Natural killer cell (primary cell): ENCODE measurements around the gene STK38L. TPM values are rescaled to one million over a fixed set of nuclear protein-coding genes. Genes with fewer than 3 reads are reported as not detected.

Experiments
- ATAC-seq, 3 donors: fragments of 150-1000 bp in 2 of 3; fragments of 200-7000 bp in 1 of 3; cut with Tn5 transposase; 1 replicate in 1 of 3; 2 replicates in 2 of 3; pipeline ENCODE4 v1.10.0; 2021; ENCODE audit warnings: mild to moderate bottlenecking in 2 of 3, moderate library complexity in 2 of 3
- DNase-seq, 2 donors: peaks; one replicate each; pipeline versions ENCODE4 v3.0.0 to v3.0.0-alpha.2; 2013 to 2021; ENCODE audit warnings: mixed read lengths in 1 of 2
- H3K27ac ChIP-seq: one replicate; pipeline ENCODE4 v1.5.1; 2013; ENCODE audit warnings: mild to moderate bottlenecking, low read length
- H3K27me3 ChIP-seq: one replicate; pipeline ENCODE4 v1.6.1; 2013; ENCODE audit warnings: low read length; ENCODE audit not compliant: control insufficient read depth, insufficient read depth
- H3K36me3 ChIP-seq: one replicate; pipeline ENCODE4 v1.6.1; 2013; ENCODE audit warnings: low read length; ENCODE audit not compliant: control insufficient read depth, insufficient read depth
- H3K4me1 ChIP-seq: one replicate; pipeline ENCODE4 v1.6.1; 2013; ENCODE audit warnings: low read length; ENCODE audit not compliant: control insufficient read depth, insufficient read depth
- H3K4me3 ChIP-seq: one replicate; pipeline ENCODE4 v1.5.1; 2013; ENCODE audit warnings: low read length
- H3K9me3 ChIP-seq: one replicate; pipeline ENCODE4 v1.6.1; 2013; ENCODE audit warnings: low read length; ENCODE audit not compliant: control insufficient read depth, insufficient read depth
- H3K27ac Mint-ChIP-seq, 2 donors: one replicate each; pipeline ENCODE4 v1.8.0; 2022; ENCODE audit warnings: mild to moderate bottlenecking in 2 of 2, mixed read lengths in 2 of 2, moderate library complexity in 1 of 2
- H3K27me3 Mint-ChIP-seq, 2 donors: one replicate each; pipeline ENCODE4 v1.8.0; 2022; ENCODE audit warnings: low read depth in 2 of 2, mixed read lengths in 2 of 2
- H3K36me3 Mint-ChIP-seq: one replicate; pipeline ENCODE4 v1.8.0; 2022; ENCODE audit warnings: mixed read lengths
- H3K4me1 Mint-ChIP-seq, 2 donors: one replicate each; pipeline ENCODE4 v1.8.0; 2022; ENCODE audit warnings: mixed read lengths in 2 of 2
- H3K4me3 Mint-ChIP-seq: one replicate; pipeline ENCODE4 v1.8.0; 2022; ENCODE audit warnings: mild to moderate bottlenecking, moderate library complexity, mixed read lengths
- H3K9me3 Mint-ChIP-seq, 2 donors: one replicate each; pipeline ENCODE4 v1.8.0; 2022; ENCODE audit warnings: mixed read lengths in 2 of 2
- WGBS: methylation state at CpG from one replicate; pipeline ENCODE4 v1.1.7; 2013; ENCODE audit warnings: missing lambda C conversion rate; ENCODE audit not compliant: insufficient coverage; 5-methylcytosine and 5-hydroxymethylcytosine counted together
- intact Hi-C: fragments of 100-400 bp; cut with micrococcal nuclease; formaldehyde crosslinking; loops from one replicate; pipeline ENCODE4 v1.14.2; 2022
- total RNA-seq, 4 donors: library from RNA; stranded (reverse); fragments of 120-200 nt in 1 of 4; gene quantifications; one replicate each; pipeline versions ENCODE4 v1.2.3 to v1.2.4, GENCODE V29; 2013 to 2022
- TF ChIP-seq, protein P1 (sequence below): fragments of 200-600 bp; IDR thresholded peaks from one replicate; pipeline ENCODE4 v1.8.0; 2022; ENCODE audit warnings: antibody characterized with exemption

Gene STK38L
- total RNA-seq, 3 donors from 2014 or later (not counting 1 experiment from before 2014, with no cell fraction given) = 14.0 to 17.0 (median 15.0) TPM

DNA sequence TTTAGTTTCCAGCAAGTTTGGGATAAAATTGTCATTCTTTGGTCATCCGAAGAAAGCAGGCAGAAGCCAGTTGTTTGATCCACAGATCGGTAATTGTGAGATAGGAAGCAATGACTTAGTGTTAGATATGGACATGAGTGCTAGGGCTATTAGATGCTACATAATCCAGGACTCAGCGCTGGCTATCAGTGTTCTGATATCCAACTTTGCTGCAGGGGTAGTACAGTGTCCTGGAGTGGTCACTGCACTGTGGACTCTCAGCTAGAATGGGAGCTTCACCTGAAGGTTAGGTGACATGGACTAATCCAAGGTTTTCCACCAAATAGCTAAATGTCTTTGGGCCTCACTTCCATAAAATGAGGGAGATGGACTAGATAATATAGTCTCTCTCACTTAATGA is 39.9 kb downstream of the STK38L start:
- no peaks in the 10 kb centered on the region for H3K27me3 ChIP-seq
- no peak overlapping the region for H3K27ac ChIP-seq
- TF ChIP-seq, protein P1, sequence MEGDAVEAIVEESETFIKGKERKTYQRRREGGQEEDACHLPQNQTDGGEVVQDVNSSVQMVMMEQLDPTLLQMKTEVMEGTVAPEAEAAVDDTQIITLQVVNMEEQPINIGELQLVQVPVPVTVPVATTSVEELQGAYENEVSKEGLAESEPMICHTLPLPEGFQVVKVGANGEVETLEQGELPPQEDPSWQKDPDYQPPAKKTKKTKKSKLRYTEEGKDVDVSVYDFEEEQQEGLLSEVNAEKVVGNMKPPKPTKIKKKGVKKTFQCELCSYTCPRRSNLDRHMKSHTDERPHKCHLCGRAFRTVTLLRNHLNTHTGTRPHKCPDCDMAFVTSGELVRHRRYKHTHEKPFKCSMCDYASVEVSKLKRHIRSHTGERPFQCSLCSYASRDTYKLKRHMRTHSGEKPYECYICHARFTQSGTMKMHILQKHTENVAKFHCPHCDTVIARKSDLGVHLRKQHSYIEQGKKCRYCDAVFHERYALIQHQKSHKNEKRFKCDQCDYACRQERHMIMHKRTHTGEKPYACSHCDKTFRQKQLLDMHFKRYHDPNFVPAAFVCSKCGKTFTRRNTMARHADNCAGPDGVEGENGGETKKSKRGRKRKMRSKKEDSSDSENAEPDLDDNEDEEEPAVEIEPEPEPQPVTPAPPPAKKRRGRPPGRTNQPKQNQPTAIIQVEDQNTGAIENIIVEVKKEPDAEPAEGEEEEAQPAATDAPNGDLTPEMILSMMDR = no peak
- H3K4me3 Mint-ChIP-seq = no peak overlapping the region
- H3K9me3 Mint-ChIP-seq = no peaks in the 10 kb centered on the region
- H3K36me3 Mint-ChIP-seq = no peaks in the 10 kb centered on the region
- DNase-seq (no peak), ATAC-seq (no peak)
- H3K27me3 Mint-ChIP-seq = no peaks in the 10 kb centered on the region
- no peaks in the 10 kb centered on the region for H3K9me3 ChIP-seq
- no peaks in the 10 kb centered on the region for H3K4me1 ChIP-seq
- WGBS = 98% methylated on average over 3 of the region's 3 CpGs
- peaks cover 5% of the 10 kb centered on the region in 2 donors for H3K4me1 Mint-ChIP-seq
- no peak overlapping the region for H3K4me3 ChIP-seq
- H3K27ac Mint-ChIP-seq = no peak overlapping the region
- H3K36me3 ChIP-seq = no peaks in the 10 kb centered on the region
- intact Hi-C loops = no loop called here

DNA sequence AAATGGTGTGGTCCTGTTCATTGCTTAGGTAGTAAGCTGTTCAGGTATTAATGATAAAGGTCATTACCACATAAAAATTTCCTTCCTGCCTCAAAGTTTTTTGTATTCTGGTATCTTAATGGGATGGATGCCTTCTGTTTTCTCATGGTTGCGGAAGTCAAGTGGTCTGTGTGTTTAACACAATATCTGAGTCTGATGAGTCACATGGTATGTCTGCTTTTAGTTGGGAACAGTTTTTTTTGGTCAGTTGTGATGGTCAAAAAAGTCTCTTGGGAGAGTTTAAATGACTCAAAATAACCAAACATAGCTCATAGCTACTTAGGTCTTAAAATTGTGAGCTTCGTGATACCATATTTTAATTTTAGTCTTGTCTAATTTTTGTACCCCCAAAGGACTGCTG is 40.7 kb downstream of the STK38L start:
- Histone ChIP-seq H3K27me3 (no peaks in the 10 kb centered on the region), H3K36me3 (no peaks in the 10 kb centered on the region), H3K9me3 (no peaks in the 10 kb centered on the region), H3K27ac (no peak overlapping the region), H3K4me3 (no peak overlapping the region), H3K4me1 (no peaks in the 10 kb centered on the region)
- Mint-ChIP-seq H3K9me3 (no peaks in the 10 kb centered on the region), H3K27me3 (no peaks in the 10 kb centered on the region), H3K36me3 (no peaks in the 10 kb centered on the region), H3K27ac (no peak overlapping the region), H3K4me1 (peaks cover 5% of the 10 kb centered on the region in 2 donors), H3K4me3 (no peak overlapping the region)
- no peak for DNase-seq
- TF ChIP-seq, protein P1 = no peak
- WGBS = 100% methylated on average over 1 of the region's 2 CpGs
- no peak for ATAC-seq
- intact Hi-C loops = no loop called here

DNA sequence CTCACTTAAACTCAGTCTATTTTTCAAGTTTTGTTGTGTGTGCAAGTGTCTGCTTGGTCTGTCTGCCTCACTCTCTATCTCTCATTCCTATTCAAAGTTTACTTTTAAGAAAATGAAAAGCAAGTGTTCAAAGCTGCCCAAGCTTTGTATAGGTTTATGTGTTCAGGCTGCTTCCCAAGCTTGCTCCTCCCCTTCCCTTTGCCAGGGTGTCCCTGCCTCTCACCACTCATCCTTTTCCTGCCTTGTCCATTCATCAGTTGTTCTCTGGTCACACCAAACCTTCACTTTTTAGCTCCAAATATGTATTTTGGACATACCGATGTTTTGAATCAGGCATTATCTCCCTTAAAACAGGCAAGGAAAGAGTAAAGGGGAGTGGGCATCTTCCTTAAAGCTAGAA is 41.3 kb downstream of the STK38L start:
- H3K9me3 Mint-ChIP-seq = no peaks in the 10 kb centered on the region
- no peaks in the 10 kb centered on the region for H3K36me3 Mint-ChIP-seq
- no peaks in the 10 kb centered on the region for H3K27me3 ChIP-seq
- no peak overlapping the region for H3K4me3 Mint-ChIP-seq
- H3K27ac ChIP-seq = no peak overlapping the region
- DNase-seq (no peak), ATAC-seq (no peak)
- no peak overlapping the region for H3K4me3 ChIP-seq
- H3K4me1 ChIP-seq = no peaks in the 10 kb centered on the region
- peaks cover 5% of the 10 kb centered on the region in 2 donors for H3K4me1 Mint-ChIP-seq
- WGBS = no CpG with 5 or more reads among the region's 1 CpG
- H3K27me3 Mint-ChIP-seq = no peaks in the 10 kb centered on the region
- no peak overlapping the region for H3K27ac Mint-ChIP-seq
- no peaks in the 10 kb centered on the region for H3K36me3 ChIP-seq
- TF ChIP-seq, protein P1 = no peak
- H3K9me3 ChIP-seq = no peaks in the 10 kb centered on the region
- intact Hi-C loops = no loop called here

DNA sequence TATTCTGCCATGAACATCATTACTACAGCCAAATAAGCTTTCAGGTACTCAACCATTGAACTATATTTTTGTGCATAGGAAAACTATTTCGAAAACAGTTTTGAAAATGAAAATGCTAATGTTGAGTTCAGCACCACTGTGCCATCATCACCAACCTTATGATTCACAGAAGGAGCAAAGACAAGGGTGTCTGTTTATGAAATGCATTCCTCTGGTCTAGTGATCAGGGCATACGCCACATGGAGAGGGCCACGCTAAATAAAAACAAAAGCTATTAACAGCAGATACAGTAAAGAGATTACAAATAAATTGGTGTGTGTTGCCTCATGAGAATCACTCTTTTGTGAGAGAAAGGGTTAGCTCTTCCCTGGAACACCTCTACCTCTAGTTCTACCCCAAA is 45.3 kb downstream of the STK38L start:
- no peak for ATAC-seq

More for the DNA sequence above, 45.3 kb downstream of the STK38L start:
- Mint-ChIP-seq H3K9me3 (no peaks in the 10 kb centered on the region), H3K27me3 (no peaks in the 10 kb centered on the region), H3K4me3 (no peak overlapping the region), H3K36me3 (no peaks in the 10 kb centered on the region), H3K27ac (no peak overlapping the region), H3K4me1 (peaks cover 12 to 19% of the 10 kb centered on the region in 2 donors)
- intact Hi-C loops = no loop called here
- Histone ChIP-seq H3K36me3 (no peaks in the 10 kb centered on the region), H3K4me3 (no peak overlapping the region), H3K27me3 (no peaks in the 10 kb centered on the region), H3K27ac (no peak overlapping the region), H3K9me3 (no peaks in the 10 kb centered on the region), H3K4me1 (no peaks in the 10 kb centered on the region)
- TF ChIP-seq, protein P1 = no peak
- WGBS = no CpG with 5 or more reads among the region's 3 CpGs
- DNase-seq = no peak
